WI38 (cell line): ENCODE data around the gene SMYD3.

ENCODE experiments used
- H3K4me3 ChIP-seq: 2 replicates; pipeline ENCODE4 v1.5.1; 2011; ENCODE audit warnings: low read depth, mild to moderate bottlenecking, control low read depth, low read length
- CTCF ChIP-seq: IDR thresholded peaks from 2 replicates; pipeline ENCODE4 v1.5.1; 2012; ENCODE audit warnings: low read depth, mild to moderate bottlenecking, control low read depth, low read length

SMYD3 gene

GRCh38 chr1:245934409-245934808 is 572.7 kb downstream of the SMYD3 start:
- TF ChIP-seq CTCF = no peak
- no peak overlapping the region for H3K4me3 ChIP-seq

- TF ChIP-seq CTCF = no peak
- no peak overlapping the region for H3K4me3 ChIP-seq
These were observed 573.5 kb downstream of the SMYD3 start for GRCh38 chr1:245933431-245934045.

- H3K4me3 ChIP-seq = no peak overlapping the region
- no peak for TF ChIP-seq CTCF
These were observed 574.6 kb downstream of the SMYD3 start for GRCh38 chr1:245932302-245932972.

DNA sequence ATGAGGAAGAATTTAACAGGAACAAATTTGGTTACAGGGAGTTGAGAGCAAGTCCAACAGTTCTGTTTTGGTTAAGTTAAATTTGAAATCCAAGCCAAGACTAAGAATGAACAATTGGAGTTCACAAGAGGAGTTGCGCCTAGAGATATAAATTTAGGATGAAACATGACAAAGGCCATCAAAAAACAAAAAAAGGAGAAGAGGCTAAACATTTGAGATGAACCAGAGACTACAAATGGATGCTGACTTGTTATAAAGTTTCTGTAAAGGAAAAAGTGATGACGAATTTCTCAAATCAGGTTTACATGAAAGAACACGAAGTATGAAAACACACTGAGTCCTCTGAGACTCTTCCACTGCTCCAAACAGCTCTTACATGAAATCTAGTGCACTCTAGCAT is 575.6 kb downstream of the SMYD3 start:
- TF ChIP-seq CTCF = no peak
- no peak overlapping the region for H3K4me3 ChIP-seq

DNA sequence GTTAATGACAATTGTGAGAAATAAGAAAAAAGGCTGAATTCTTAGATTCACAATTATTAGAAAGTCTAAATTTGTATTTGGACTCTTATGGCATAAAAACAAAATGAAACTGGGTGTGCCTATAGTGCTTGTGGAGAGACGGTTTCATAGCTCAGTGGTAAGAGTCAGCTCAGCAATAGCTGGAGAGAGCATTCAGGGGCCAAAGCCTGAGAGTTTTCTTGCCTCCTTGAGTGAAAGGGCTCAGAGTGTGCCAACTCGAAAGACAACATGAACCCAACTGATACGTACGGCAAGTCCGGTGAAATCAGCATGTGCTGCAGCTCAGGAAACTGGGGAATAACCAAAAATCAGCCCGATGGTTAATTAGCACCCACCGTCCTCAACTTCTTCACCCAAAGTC is 577.9 kb downstream of the SMYD3 start:
- H3K4me3 ChIP-seq = no peak overlapping the region
- TF ChIP-seq CTCF = no peak

- no peak for TF ChIP-seq CTCF
- H3K4me3 ChIP-seq = no peak overlapping the region
These were observed 580.2 kb downstream of the SMYD3 start for GRCh38 chr1:245926888-245927287.

DNA sequence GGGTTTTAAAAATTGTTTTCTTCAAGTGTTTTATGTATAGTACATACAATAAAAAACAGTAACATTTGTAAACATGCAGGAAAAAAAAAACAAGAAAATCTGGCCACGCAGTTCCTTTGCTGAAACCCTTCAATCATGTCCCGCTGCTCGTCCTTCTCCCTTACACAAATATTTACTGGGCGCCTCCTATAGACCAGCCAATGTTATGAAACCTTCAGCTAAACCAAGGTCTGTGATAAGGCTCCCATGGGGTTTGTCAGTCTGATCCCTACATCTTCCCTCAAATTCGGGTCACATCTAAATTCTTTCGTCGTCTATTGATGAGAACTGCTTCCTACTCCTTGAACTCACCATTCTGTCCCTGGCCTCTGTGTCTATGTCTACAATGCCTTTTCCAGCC is 583.9 kb downstream of the SMYD3 start:
- no peak overlapping the region for H3K4me3 ChIP-seq
- no peak for TF ChIP-seq CTCF
